Activated CD4-positive, alpha-beta T cell treated with anti-CD3 and anti-CD28 coated beads, Interleukin-2, amount 50 U/mL, for 48 hours (primary cell): ENCODE measurements around the gene ADAMTS12.
"Not testable (repeated sequence)": the region's sequence is repeated elsewhere in the genome, so short reads cannot be mapped to it uniquely, and the experiment has no call there.

Experiments
- DNase-seq, 2 experiments: peaks; one replicate each; pipeline ENCODE4 v3.0.0-alpha.2; 2020

ADAMTS12 gene

DNA sequence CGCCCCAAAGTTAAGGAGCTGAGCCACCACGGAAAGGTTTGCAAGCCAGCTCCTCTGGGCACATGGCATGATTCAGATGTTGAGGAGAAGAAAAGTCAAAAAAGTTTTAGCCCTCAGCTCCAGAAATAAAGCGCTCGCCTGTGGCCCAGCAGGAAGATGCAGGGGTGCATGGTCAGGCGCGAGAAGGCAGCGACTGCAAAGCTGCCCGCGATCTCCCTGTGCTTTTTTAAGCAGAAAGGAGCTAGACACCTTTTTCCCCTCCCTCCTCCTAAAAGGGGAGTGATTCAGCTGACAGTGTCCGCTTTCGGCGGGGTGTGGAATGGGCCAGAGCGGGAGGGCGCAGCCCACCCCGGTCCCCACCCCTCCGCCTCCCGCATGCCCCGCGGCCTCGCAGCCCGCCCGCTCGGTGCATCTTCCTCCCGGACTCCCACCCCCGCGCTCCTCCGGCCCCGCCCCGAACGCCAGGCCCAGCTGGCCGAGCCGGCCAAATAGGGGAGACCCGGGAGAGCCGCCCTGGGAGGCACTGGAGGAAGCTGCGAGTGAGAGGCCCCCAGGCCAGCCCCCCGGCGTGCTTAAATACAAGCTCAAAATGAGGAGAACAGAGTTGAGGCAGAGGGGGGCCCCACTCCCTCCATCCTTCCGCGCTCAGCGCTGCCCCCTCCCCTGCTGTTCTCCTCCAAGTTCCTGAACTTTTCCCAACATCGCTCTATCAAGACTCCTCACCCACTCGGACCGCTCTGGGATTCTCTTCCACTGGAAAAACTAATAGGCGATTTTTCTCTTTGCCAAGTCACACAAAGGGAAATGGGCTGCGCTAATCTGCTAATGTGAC, at the start of gene ADAMTS12:
Gene ADAMTS12 (minus strand): TSS at position 203 of the 832 bp plus-strand sequence. CDS start 134 bp downstream, at position 69.
- no peak for DNase-seq

DNA sequence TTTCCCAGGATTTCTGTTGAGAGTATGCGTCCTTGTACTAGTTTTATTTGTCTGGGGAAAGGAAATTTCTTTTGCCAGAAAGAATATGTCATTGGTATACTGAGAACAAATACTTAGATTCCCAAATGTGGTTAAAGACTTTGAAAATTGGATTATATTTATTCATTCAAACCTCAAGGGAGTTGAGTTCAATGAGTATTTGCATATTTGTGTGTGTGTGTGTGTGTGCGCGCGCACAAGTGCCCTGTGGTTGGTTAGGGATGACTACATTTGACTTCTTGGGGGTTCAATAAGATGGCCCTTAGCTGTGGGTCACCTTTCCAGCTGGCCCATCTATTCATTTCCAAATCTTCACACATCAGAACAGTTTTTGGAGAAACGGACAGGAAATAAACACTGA, 49.3 kb upstream of the ADAMTS12 start:
- DNase-seq, result no peak

- no peak for DNase-seq
Observed at GRCh38 chr5:33939556-33940262, 47.9 kb upstream of the ADAMTS12 start.

DNA sequence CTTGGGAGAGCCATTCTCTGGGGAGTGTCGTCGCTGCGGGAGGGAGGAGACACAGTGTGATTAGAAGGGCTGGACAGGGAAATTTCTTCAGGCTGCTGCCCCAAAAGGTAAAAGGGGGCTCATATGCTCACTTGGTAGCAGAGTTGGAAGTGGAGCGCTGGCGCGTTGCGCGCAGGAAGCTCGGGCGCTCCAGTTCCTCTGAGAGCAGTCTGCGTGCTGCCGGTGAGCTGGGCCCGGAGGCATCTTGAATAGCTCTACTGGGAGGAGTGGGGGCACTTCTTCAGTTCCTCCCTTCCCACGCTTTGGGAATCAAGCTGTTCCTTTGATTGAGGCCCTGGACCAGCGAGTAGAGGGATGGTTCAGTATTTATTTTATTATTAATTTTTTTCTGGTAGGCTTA, 47.1 kb upstream of the ADAMTS12 start:
- no peak for DNase-seq

DNA sequence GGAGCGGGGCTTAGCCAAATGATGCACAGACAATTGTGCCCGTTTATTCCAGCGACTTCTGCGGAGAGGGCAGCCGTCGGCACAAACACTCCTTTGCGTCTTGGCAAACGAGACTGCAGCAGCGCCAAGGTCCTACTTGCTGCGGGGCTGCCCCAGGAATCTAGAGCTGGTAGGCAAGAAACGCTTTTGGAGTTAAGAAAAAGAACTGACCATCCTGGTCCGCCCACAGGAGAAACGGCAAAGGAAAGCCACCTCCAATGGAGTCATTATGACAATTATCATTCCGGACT, 46.7 kb upstream of the ADAMTS12 start:
- DNase-seq, result no peak

GRCh38 chr5:33937707-33938506, 46.1 kb upstream of the ADAMTS12 start:
- DNase-seq, result no peak

GRCh38 chr5:33937017-33937706, 45.4 kb upstream of the ADAMTS12 start:
- DNase-seq, result no peak

GRCh38 chr5:33936381-33937016, 44.7 kb upstream of the ADAMTS12 start, which contains the start of gene RXFP3:
Gene RXFP3, plus strand, starts transcription at chr5:33936386. Its CDS starts 355 bp downstream, at chr5:33936741.
- no peak for DNase-seq

DNA sequence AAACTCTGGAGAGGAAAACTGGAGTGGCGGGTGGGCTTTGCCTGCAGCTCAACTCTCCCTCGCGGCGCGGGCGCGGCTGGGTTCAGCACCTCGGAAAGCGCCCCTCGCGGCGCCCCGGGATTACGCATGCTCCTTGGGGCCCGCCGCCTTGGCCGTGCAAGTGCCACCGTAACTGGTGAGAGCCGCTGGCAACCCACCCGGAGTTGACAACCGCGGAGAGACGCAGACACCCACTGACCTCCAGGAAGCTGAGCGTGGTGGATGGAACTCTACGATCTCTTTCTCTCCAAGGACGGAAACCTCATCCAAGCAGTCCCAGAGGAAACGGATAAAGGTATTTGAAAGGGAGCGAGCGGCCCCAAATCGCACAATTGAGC, 44.2 kb upstream of the ADAMTS12 start:
- DNase-seq, result peak; percentile 46 to 56

GRCh38 chr5:33934176-33934575, 42.4 kb upstream of the ADAMTS12 start:
- DNase-seq, result no peak

- no peak for DNase-seq
Observed at GRCh38 chr5:33933723-33934169, 42.0 kb upstream of the ADAMTS12 start.

DNA sequence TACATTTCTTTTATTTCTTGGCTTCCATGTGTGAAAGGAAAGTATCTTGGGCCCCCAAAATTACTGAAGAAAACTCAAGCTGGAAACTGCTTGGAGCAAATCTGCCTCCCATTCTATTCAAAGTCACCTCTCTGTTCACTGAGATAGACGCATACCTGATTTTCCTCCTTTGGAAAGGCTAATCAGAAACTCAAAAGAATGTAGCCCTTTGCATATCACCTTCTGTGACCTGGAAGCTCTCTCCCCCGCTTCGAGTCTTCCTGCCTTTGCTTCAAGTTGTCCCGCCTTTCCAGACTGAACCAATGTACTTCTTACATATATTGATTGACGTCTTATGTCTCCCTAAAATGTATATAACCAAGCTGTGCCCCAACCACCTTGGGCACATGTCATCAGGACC, 39.3 kb upstream of the ADAMTS12 start:
- no peak for DNase-seq

DNA sequence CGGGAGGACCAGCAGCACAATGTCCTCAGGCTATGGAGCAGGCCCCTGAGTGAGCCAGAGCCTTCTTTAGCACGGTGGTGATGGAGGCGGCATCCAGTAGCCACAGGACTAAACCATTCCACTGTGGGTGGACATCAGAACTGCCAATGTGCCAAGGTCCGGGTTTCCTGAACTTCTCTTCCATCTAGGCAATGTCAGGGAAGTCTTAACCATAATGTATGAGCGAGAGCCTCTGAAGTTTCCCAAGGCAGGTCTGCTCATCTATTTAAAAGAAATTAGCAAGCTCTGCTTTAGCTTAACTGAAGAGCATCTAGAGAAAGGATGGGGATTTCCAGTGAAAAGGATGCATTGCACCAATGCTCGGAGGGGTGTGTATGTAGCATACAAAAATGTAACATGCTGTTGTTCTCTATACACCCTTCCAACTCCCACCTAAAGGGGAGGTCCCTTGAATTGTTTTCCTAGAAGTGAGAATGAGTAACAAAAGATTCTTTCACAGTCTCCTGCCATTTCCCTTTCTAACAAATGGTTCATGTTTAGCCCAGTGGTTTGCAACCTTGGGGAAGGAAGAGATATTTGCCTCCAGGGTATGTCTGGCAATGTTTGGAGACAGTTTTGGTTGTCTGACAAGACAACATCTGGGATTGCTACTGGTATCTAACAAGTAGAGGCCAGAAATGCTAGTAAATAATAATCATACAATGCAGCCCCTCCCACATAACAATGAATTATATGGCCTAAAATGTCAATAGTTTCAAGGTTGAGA, 38.3 kb upstream of the ADAMTS12 start:
- DNase-seq, result no peak

GRCh38 chr5:33928283-33928682, 36.5 kb upstream of the ADAMTS12 start:
- no peak for DNase-seq

DNA sequence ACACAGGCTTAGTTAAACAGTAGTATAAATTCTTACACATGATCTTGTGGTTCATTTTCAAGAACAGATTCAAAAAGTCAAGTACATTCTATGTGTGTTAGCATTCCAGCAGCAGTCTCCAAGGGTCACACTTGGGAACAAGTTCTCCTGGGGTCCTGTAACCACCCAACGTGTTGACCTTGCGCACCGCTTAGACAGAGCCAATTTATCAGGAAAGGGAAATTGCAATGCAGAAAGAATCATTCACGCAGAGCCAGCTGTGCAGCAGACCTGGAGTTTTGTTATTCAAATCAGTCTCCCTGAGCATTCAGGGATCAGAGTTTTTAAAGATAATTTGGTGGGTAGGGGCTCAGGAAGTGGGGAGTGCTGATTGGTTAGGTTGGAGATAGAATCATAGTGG, 35.9 kb upstream of the ADAMTS12 start:
- no peak for DNase-seq

- DNase-seq, result no peak
Observed at GRCh38 chr5:33925278-33925677, 33.5 kb upstream of the ADAMTS12 start.

GRCh38 chr5:33921002-33921401, 29.2 kb upstream of the ADAMTS12 start:
- DNase-seq, result no peak

DNA sequence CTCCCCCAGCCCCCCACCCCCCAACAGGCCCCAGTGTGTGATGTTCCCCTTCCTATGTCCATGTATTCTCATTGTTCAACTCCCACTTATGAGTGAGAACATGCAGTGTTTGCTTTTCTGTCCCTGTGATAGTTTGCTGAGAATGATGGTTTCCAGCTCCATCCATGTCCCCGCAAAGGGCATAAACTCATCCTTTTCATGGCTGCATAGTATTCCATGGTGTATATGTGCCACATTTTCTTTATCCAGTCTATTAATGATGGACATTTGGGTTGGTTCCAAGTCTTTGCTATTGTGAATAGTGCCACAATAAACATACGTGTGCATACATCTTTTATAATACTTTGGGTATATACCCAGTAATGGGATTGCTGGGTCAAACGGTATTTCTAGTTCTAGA, 23.1 kb upstream of the ADAMTS12 start:
- DNase-seq, result not testable (repeated sequence)

- DNase-seq, result not testable (repeated sequence)
Observed at GRCh38 chr5:33906248-33906647, 14.5 kb upstream of the ADAMTS12 start.

DNA sequence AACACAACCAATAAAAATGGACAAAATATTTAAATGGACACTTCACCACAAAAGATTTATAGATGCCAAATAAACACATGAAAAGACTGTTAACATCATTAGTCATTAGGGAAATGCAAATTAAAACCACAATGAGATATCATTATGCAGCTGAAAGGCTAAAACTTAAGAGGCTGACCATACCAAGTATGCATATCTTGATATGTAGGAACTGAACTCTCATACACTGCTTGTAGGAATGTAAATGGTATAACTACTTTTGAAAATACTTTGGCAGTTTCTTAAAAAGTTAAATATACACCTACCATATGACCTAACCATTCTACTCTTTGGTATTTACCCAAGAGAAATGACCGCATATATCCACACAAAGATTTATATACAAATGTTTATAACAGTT, 13.6 kb upstream of the ADAMTS12 start:
- DNase-seq, result no peak

GRCh38 chr5:33903118-33903517, 11.3 kb upstream of the ADAMTS12 start:
- DNase-seq, result no peak

GRCh38 chr5:33901156-33901555, 9.4 kb upstream of the ADAMTS12 start:
- no peak for DNase-seq
